Lower leg skin (tissue), 3 donors: ENCODE results near the gene ELK4.

Experiments
- POLR2A ChIP-seq, 2 donors: fragments of 450-650 bp; IDR thresholded peaks; one replicate each; pipeline ENCODE4 v1.6.1; 2016 to 2017; ENCODE audit warnings: antibody characterized with exemption in 2 of 2, mild to moderate bottlenecking in 1 of 2, moderate library complexity in 1 of 2
- TF ChIP-seq, protein P1 (sequence below), 3 donors: fragments of 450-650 bp; IDR thresholded peaks; one replicate each; pipeline ENCODE4 v1.5.1; 2016; ENCODE audit warnings: antibody characterized with exemption in 3 of 3, mild to moderate bottlenecking in 3 of 3, moderate library complexity in 2 of 3

DNA sequence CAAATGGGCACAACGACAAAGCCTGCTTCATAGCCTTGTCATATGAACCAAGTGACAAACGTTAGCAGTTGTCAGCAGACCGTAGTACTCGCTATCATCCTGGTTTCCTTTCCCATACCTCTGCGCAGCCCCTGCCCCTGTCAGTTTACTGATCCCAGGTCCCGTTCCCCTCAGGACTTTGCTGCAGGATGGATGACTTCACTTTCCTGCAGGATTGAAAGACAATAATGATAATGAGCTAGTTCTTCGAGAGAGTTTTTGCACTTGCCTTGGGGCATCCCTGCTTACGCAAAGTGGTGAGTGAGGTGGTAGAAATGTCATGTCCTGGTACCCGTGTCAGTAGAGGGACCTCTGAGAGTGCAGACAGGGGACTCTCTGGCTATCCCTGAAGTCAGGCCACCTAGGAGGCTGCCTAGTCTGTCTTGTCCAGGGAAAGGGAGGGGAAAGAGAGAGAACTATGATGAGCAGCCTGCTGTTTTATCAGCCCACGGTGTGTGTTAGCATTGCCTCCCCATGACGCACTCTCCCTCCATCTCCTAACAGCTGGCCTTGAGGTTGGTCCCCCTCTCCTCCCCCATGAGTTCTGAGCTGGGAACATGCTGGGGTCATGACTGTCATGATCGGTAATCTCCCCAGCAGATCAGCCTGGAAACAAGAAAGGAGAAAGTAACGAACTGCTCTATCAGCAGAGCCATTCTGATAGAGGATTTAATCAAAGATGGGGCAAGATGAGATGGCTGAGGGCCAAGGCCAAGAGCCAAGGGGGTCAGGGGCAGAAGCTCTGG is 53.7 kb downstream of the ELK4 start:
- TF ChIP-seq POLR2A (IDR thresholded peaks at IDR 0.05): no peak
- TF ChIP-seq, protein P1, sequence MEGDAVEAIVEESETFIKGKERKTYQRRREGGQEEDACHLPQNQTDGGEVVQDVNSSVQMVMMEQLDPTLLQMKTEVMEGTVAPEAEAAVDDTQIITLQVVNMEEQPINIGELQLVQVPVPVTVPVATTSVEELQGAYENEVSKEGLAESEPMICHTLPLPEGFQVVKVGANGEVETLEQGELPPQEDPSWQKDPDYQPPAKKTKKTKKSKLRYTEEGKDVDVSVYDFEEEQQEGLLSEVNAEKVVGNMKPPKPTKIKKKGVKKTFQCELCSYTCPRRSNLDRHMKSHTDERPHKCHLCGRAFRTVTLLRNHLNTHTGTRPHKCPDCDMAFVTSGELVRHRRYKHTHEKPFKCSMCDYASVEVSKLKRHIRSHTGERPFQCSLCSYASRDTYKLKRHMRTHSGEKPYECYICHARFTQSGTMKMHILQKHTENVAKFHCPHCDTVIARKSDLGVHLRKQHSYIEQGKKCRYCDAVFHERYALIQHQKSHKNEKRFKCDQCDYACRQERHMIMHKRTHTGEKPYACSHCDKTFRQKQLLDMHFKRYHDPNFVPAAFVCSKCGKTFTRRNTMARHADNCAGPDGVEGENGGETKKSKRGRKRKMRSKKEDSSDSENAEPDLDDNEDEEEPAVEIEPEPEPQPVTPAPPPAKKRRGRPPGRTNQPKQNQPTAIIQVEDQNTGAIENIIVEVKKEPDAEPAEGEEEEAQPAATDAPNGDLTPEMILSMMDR (IDR thresholded peaks at IDR 0.05): no peak
